Measurements from ENCODE around the gene DNASE1L3.
"Not testable (repeated sequence)": the region's sequence is repeated elsewhere in the genome, so short reads cannot be mapped to it uniquely, and the experiment has no call there.

Gene DNASE1L3

GRCh38 chr3:58210761-58211460 is at the start of gene DNASE1L3:
Gene DNASE1L3, minus strand, starts transcription at chr3:58210972. Its CDS starts 66 bp downstream, at chr3:58210906.
- DNase-seq (ENCODE audit: low read depth in 2 of 2, low spot score in 1 of 2): no peak

- no peak for DNase-seq (ENCODE audit: low read depth in 2 of 2, low spot score in 1 of 2)
These were observed 49.5 kb upstream of the DNASE1L3 start for GRCh38 chr3:58260261-58260731.

- no peak for DNase-seq (ENCODE audit: low read depth in 2 of 2, low spot score in 1 of 2)
These were observed 47.8 kb upstream of the DNASE1L3 start for GRCh38 chr3:58258392-58259055.

- no peak for DNase-seq (ENCODE audit: low read depth in 2 of 2, low spot score in 1 of 2)
These were observed 45.7 kb upstream of the DNASE1L3 start for GRCh38 chr3:58256511-58256910.

- DNase-seq (ENCODE audit: low read depth in 2 of 2, low spot score in 1 of 2): no peak
These were observed 45.3 kb upstream of the DNASE1L3 start for GRCh38 chr3:58256061-58256460.

GRCh38 chr3:58254144-58254543 is 43.4 kb upstream of the DNASE1L3 start:
- DNase-seq (ENCODE audit: low read depth in 2 of 2, low spot score in 1 of 2): no peak

- DNase-seq (ENCODE audit: low read depth in 2 of 2, low spot score in 1 of 2): no peak
These were observed 40.9 kb upstream of the DNASE1L3 start for GRCh38 chr3:58251631-58252035.

- DNase-seq (ENCODE audit: low read depth in 2 of 2, low spot score in 1 of 2): no peak
These were observed 39.4 kb upstream of the DNASE1L3 start for GRCh38 chr3:58250093-58250707.

GRCh38 chr3:58249358-58250092 is 38.8 kb upstream of the DNASE1L3 start:
- DNase-seq (ENCODE audit: low read depth in 2 of 2, low spot score in 1 of 2): no peak

- no peak for DNase-seq (ENCODE audit: low read depth in 2 of 2, low spot score in 1 of 2)
These were observed 35.6 kb upstream of the DNASE1L3 start for GRCh38 chr3:58246148-58247047.

GRCh38 chr3:58243976-58244585 is 33.3 kb upstream of the DNASE1L3 start:
- no peak for DNase-seq (ENCODE audit: low read depth in 2 of 2, low spot score in 1 of 2)

GRCh38 chr3:58242860-58243259 is 32.1 kb upstream of the DNASE1L3 start:
- DNase-seq (ENCODE audit: low read depth in 2 of 2, low spot score in 1 of 2): not testable (repeated sequence)

- no peak for DNase-seq (ENCODE audit: low read depth in 2 of 2, low spot score in 1 of 2)
These were observed 31.6 kb upstream of the DNASE1L3 start for GRCh38 chr3:58242340-58242739.

GRCh38 chr3:58241306-58242044 is 30.7 kb upstream of the DNASE1L3 start:
- no peak for DNase-seq (ENCODE audit: low read depth in 2 of 2, low spot score in 1 of 2)

GRCh38 chr3:58238830-58239229 is 28.1 kb upstream of the DNASE1L3 start:
- DNase-seq (ENCODE audit: low read depth in 2 of 2, low spot score in 1 of 2): no peak

- DNase-seq (ENCODE audit: low read depth in 2 of 2, low spot score in 1 of 2): peak in 1 of 2 donors; percentile 22
These were observed 27.3 kb upstream of the DNASE1L3 start for GRCh38 chr3:58237941-58238681.

- peak; percentile 56 to 59 for DNase-seq (ENCODE audit: low read depth in 2 of 2, low spot score in 1 of 2)
These were observed 26.6 kb upstream of the DNASE1L3 start, which contains the start of gene ABHD6 for GRCh38 chr3:58237238-58237940. Gene ABHD6, plus strand, starts transcription at chr3:58237792. Its CDS starts 18,795 bp downstream, at chr3:58256587.
